ENCODE results near the gene WT1. TPM values are rescaled to one million over a fixed set of nuclear protein-coding genes. Genes with fewer than 3 reads are reported as not detected.

The WT1 gene
- total and polyA plus RNA-seq, 11 donors = 1.0 to 16.6 (median 2.2) TPM

- no peak overlapping the region for H3K27ac ChIP-seq
- intact Hi-C loops (cut with DNase I) = loop anchor here in 1 of 10 donors (5.0 kb wide), 1 partner anchor 41 kb away; no protein-coding TSS in a partner anchor
- no peak for TF ChIP-seq POLR2A (IDR thresholded peaks at IDR 0.05)
- ATAC-seq (no peak), DNase-seq (no peak)
- peaks cover 0 to 4% (median 0%) of the 10 kb centered on the region in 9 donors for H3K36me3 ChIP-seq
- peaks cover 0 to 35% (median 13%) of the 10 kb centered on the region in 12 donors for H3K4me1 ChIP-seq
- H3K27me3 ChIP-seq = peaks cover 15 to 94% (median 70%) of the 10 kb centered on the region in 9 donors
- no peak overlapping the region for H3K4me3 ChIP-seq
- no peaks in the 10 kb centered on the region for H3K9me3 ChIP-seq
- 48 to 72% (median 67%) methylated on average over 30 to 31 of the region's 31 CpGs for WGBS, 4 donors
These were observed 6.6 kb downstream of the WT1 start for GRCh38 chr11:32428665-32429303.

- peaks cover 15 to 91% (median 63%) of the 10 kb centered on the region in 9 donors for H3K27me3 ChIP-seq
These were observed 7.2 kb downstream of the WT1 start for GRCh38 chr11:32427935-32428664.

DNA sequence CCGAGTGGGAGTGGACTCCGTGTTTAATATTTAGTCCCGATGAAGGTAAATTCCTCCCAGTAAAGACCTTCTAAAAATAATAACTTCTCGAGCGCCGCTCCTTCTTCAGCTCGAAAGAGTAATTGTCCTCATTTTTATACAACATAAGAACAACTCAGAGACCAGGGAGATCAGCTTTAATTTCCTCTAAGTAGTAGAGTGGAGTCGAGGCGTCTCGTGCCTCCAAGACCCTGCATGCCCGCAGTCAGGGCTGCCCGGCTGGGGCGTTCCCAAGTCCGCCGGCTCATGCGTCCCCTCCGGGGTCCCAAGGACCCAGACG lies 7.8 kb downstream of the WT1 start:
- H3K4me3 ChIP-seq = peak overlapping the region in 9 of 12 donors; percentile 17 to 52 (median 41)
- no peak for ATAC-seq

More at GRCh38 chr11:32427935-32428664, 7.2 kb downstream of the WT1 start:
- Histone ChIP-seq H3K4me1 (peaks cover 0 to 35% (median 13%) of the 10 kb centered on the region in 12 donors), H3K9me3 (no peaks in the 10 kb centered on the region), H3K36me3 (peaks cover 0 to 4% (median 0%) of the 10 kb centered on the region in 9 donors), H3K27ac (peak overlapping the region in 8 of 12 donors; percentile 69 to 91 (median 77)), H3K4me3 (no peak overlapping the region)
- ATAC-seq (no peak), DNase-seq (no peak)
- TF ChIP-seq POLR2A (IDR thresholded peaks at IDR 0.05) (no peak), CTCF (IDR thresholded peaks at IDR 0.05) (no peak)
- WGBS, 4 donors = 38 to 58% (median 56%) methylated on average over 36 to 41 of the region's 41 CpGs
- intact Hi-C loops (cut with DNase I) = loop anchor here in 1 of 10 donors (5.0 kb wide), 1 partner anchor 41 kb away; no protein-coding TSS in a partner anchor

More for the DNA sequence above, 7.8 kb downstream of the WT1 start:
- Histone ChIP-seq H3K36me3 (peaks cover 0 to 4% (median 0%) of the 10 kb centered on the region in 9 donors), H3K27ac (peak overlapping the region in 11 of 12 donors; percentile 28 to 91 (median 77)), H3K27me3 (peaks cover 15 to 90% (median 58%) of the 10 kb centered on the region in 9 donors), H3K9me3 (no peaks in the 10 kb centered on the region), H3K4me1 (peaks cover 0 to 38% (median 16%) of the 10 kb centered on the region in 12 donors)
- intact Hi-C loops (cut with DNase I) = loop anchor here in 1 of 10 donors (5.0 kb wide), 1 partner anchor 40 kb away; no protein-coding TSS in a partner anchor
- WGBS, 4 donors = 30 to 50% (median 41%) methylated on average over 13 to 18 of the region's 18 CpGs
- DNase-seq = no peak
- TF ChIP-seq POLR2A (IDR thresholded peaks at IDR 0.05) (no peak), CTCF (IDR thresholded peaks at IDR 0.05) (no peak)

All from heart left ventricle (tissue), 16 donors.